ENCODE results near the gene POLR3K.

DNA sequence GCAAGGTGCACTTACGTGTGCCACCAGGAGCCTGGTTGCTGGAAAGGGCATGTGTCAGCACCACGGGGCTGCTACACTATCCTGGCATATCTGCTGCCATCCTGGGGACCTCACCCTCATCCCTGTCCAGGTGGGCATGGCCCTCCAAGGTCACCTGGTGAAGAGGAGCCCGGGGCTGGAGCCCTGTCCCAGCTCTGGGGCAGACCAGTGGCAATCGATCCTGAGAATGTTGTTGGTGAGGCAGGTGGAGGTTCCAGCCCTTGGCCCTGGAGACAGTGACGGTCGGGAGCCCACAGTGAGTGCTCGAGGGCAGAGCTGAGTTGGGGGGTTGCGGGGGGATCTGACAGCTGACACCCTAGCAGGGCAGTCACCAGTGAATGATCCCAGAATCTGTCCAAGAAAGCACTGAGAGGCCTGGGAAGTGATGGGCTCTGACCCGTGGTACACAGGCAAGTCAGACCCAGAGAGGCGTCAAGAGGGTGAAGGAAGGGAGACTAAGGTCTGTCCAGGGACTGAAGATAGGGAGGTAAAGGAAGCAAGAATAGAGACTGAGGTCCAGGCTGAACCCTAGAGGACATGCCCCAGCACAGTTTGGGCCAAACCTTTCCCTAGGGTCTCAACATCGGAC is 17.6 kb downstream of the POLR3K start:
- TF ChIP-seq, protein P1, sequence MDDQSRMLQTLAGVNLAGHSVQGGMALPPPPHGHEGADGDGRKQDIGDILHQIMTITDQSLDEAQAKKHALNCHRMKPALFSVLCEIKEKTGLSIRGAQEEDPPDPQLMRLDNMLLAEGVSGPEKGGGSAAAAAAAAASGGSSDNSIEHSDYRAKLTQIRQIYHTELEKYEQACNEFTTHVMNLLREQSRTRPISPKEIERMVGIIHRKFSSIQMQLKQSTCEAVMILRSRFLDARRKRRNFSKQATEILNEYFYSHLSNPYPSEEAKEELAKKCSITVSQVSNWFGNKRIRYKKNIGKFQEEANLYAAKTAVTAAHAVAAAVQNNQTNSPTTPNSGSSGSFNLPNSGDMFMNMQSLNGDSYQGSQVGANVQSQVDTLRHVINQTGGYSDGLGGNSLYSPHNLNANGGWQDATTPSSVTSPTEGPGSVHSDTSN (IDR thresholded peaks at IDR 0.05), result no peak
- TF ChIP-seq, protein P2, sequence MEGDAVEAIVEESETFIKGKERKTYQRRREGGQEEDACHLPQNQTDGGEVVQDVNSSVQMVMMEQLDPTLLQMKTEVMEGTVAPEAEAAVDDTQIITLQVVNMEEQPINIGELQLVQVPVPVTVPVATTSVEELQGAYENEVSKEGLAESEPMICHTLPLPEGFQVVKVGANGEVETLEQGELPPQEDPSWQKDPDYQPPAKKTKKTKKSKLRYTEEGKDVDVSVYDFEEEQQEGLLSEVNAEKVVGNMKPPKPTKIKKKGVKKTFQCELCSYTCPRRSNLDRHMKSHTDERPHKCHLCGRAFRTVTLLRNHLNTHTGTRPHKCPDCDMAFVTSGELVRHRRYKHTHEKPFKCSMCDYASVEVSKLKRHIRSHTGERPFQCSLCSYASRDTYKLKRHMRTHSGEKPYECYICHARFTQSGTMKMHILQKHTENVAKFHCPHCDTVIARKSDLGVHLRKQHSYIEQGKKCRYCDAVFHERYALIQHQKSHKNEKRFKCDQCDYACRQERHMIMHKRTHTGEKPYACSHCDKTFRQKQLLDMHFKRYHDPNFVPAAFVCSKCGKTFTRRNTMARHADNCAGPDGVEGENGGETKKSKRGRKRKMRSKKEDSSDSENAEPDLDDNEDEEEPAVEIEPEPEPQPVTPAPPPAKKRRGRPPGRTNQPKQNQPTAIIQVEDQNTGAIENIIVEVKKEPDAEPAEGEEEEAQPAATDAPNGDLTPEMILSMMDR (IDR thresholded peaks at IDR 0.05), result no peak
- TF ChIP-seq, protein P3, sequence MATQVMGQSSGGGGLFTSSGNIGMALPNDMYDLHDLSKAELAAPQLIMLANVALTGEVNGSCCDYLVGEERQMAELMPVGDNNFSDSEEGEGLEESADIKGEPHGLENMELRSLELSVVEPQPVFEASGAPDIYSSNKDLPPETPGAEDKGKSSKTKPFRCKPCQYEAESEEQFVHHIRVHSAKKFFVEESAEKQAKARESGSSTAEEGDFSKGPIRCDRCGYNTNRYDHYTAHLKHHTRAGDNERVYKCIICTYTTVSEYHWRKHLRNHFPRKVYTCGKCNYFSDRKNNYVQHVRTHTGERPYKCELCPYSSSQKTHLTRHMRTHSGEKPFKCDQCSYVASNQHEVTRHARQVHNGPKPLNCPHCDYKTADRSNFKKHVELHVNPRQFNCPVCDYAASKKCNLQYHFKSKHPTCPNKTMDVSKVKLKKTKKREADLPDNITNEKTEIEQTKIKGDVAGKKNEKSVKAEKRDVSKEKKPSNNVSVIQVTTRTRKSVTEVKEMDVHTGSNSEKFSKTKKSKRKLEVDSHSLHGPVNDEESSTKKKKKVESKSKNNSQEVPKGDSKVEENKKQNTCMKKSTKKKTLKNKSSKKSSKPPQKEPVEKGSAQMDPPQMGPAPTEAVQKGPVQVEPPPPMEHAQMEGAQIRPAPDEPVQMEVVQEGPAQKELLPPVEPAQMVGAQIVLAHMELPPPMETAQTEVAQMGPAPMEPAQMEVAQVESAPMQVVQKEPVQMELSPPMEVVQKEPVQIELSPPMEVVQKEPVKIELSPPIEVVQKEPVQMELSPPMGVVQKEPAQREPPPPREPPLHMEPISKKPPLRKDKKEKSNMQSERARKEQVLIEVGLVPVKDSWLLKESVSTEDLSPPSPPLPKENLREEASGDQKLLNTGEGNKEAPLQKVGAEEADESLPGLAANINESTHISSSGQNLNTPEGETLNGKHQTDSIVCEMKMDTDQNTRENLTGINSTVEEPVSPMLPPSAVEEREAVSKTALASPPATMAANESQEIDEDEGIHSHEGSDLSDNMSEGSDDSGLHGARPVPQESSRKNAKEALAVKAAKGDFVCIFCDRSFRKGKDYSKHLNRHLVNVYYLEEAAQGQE (IDR thresholded peaks at IDR 0.05; ENCODE audit: low read depth, low read length), result no peak
- TF ChIP-seq POLR2AphosphoS5 (IDR thresholded peaks at IDR 0.05; ENCODE audit: low read depth, low read length), result no peak
- TF ChIP-seq EZH2phosphoT487 (IDR thresholded peaks at IDR 0.05; ENCODE audit: borderline replicate concordance, low read depth), result no peak
- TF ChIP-seq FOSL2 (IDR thresholded peaks at IDR 0.05; ENCODE audit: borderline replicate concordance, low read depth), result no peak
- TF ChIP-seq GABPA (IDR thresholded peaks at IDR 0.05; ENCODE audit: low read depth), result no peak
- no peak for TF ChIP-seq FOXM1 (IDR thresholded peaks at IDR 0.05; ENCODE audit: low read depth)
- no peak for TF ChIP-seq SMC3 (IDR thresholded peaks at IDR 0.05; ENCODE audit: low read depth, low read length)
- TF ChIP-seq, protein P4, sequence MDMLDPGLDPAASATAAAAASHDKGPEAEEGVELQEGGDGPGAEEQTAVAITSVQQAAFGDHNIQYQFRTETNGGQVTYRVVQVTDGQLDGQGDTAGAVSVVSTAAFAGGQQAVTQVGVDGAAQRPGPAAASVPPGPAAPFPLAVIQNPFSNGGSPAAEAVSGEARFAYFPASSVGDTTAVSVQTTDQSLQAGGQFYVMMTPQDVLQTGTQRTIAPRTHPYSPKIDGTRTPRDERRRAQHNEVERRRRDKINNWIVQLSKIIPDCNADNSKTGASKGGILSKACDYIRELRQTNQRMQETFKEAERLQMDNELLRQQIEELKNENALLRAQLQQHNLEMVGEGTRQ (IDR thresholded peaks at IDR 0.05; ENCODE audit: borderline replicate concordance, low read depth, low read length), result no peak
